H1 (cell line): ENCODE measurements around the gene TYW1B. TPM values are rescaled to one million over a fixed set of nuclear protein-coding genes. Genes with fewer than 3 reads are reported as not detected.
A peak's percentile ranks its signal among the peaks of the same experiment; 100 is the strongest.
"Not testable (repeated sequence)": the region's sequence is repeated elsewhere in the genome, so short reads cannot be mapped to it uniquely, and the experiment has no call there.

Source experiments
- CTCF ChIA-PET: fragments of 300-600 bp; sonication (Branson Sonifier 250); formaldehyde crosslinking; loops from one replicate; lab custom pipeline; 2021; ENCODE audit not compliant: partially characterized antibody; lab: Charles Lee
- POLR2A ChIA-PET: fragments of 300-600 bp; sonication (Branson Sonifier 250); formaldehyde crosslinking; loops from one replicate; lab custom pipeline; 2021; ENCODE audit warnings: inconsistent platforms; ENCODE audit not compliant: partially characterized antibody; lab: Charles Lee
- DNase-seq, 2 experiments: peaks; one replicate each; pipeline versions ENCODE4 v3.0.0 to v3.0.0-alpha.2; 2010 to 2022; ENCODE audit warnings: low spot score in 2 of 2, low read depth in 1 of 2, mixed read lengths in 1 of 2
- FAIRE-seq: peaks from 2 replicates; lab custom pipeline; 2011; peaks lifted over from hg19 to GRCh38; lab: Jason Lieb, UNC
- H2AFZ ChIP-seq: 2 replicates; pipeline ENCODE4 v1.8.1; 2012; ENCODE audit warnings: low read length, inconsistent platforms
- H2AK5ac ChIP-seq: 2 replicates; pipeline ENCODE4 v1.6.1; 2013; ENCODE audit warnings: low read depth, low read length
- H2BK120ac ChIP-seq: replicated peaks from 2 replicates; pipeline ENCODE3; 2013; ENCODE audit warnings: low read depth, low read length, inconsistent platforms
- H2BK12ac ChIP-seq: 2 replicates; pipeline ENCODE4 v1.6.1; 2013; ENCODE audit warnings: low read depth, low read length
- H2BK15ac ChIP-seq: 2 replicates; pipeline ENCODE4 v1.6.1; 2013; ENCODE audit warnings: low read length
- H2BK20ac ChIP-seq: 2 replicates; pipeline ENCODE4 v1.6.1; 2013; ENCODE audit warnings: low read length
- H2BK5ac ChIP-seq: 2 replicates; pipeline ENCODE4 v1.6.1; 2013; ENCODE audit warnings: low read depth, low read length
- H3K14ac ChIP-seq: 2 replicates; pipeline ENCODE4 v1.6.1; 2013; ENCODE audit warnings: inconsistent platforms; ENCODE audit not compliant: insufficient read length
- H3K18ac ChIP-seq: 2 replicates; pipeline ENCODE4 v1.6.1; 2013; ENCODE audit warnings: low read length; ENCODE audit errors: extremely low read depth
- H3K23ac ChIP-seq: 2 replicates; pipeline ENCODE4 v1.6.1; 2013; ENCODE audit warnings: inconsistent platforms; ENCODE audit not compliant: insufficient read length
- H3K23me2 ChIP-seq: 2 replicates; pipeline ENCODE4 v1.6.1; 2013; ENCODE audit warnings: low read depth, low read length
- H3K27ac ChIP-seq: 2 replicates; pipeline ENCODE4 v1.6.1; 2011; ENCODE audit warnings: low read depth, low read length, inconsistent platforms
- H3K27me3 ChIP-seq, 4 experiments: replicated peaks in 1 of 4; 1 replicate in 1 of 4; 2 replicates in 3 of 4; pipeline versions ENCODE4 v1.6.1 to v1.8.1; 2011 to 2013; ENCODE audit warnings: low read length in 3 of 4, mild to moderate bottlenecking in 3 of 4, inconsistent platforms in 2 of 4, mixed read lengths in 2 of 4, moderate library complexity in 1 of 4; ENCODE audit not compliant: control insufficient read depth in 3 of 4, insufficient read depth in 3 of 4; ENCODE audit errors: extremely low read depth in 1 of 4
- H3K36me3 ChIP-seq, 4 experiments: 2 replicates each; pipeline versions ENCODE4 v1.6.1 to v1.8.1; 2011 to 2013; ENCODE audit warnings: mild to moderate bottlenecking in 4 of 4, low read length in 3 of 4, moderate library complexity in 2 of 4, control low read depth in 1 of 4, inconsistent platforms in 1 of 4; ENCODE audit not compliant: insufficient read depth in 4 of 4, control insufficient read depth in 2 of 4
- H3K4ac ChIP-seq: replicated peaks from 2 replicates; pipeline ENCODE3; 2013; ENCODE audit warnings: low read length, low read depth, mixed read lengths, inconsistent platforms; ENCODE audit not compliant: insufficient read length
- H3K4me1 ChIP-seq, 4 experiments: replicated peaks in 1 of 4; 1 replicate in 1 of 4; 2 replicates in 3 of 4; pipeline versions ENCODE4 v1.6.1 to v1.8.1; 2011 to 2013; ENCODE audit warnings: low read length in 3 of 4, inconsistent platforms in 2 of 4, mixed read lengths in 1 of 4; ENCODE audit not compliant: insufficient read depth in 4 of 4, control insufficient read depth in 3 of 4
- H3K4me2 ChIP-seq, 2 experiments: 2 replicates each; pipeline versions ENCODE4 v1.6.1 to v1.8.1; 2011 to 2013; ENCODE audit warnings: low read depth in 2 of 2, low read length in 2 of 2, control low read depth in 1 of 2, inconsistent platforms in 1 of 2, mild to moderate bottlenecking in 1 of 2; ENCODE audit not compliant: insufficient read depth in 1 of 2
- H3K4me3 ChIP-seq, 4 experiments: fragments of 200-600, 300-600 bp in 1 of 4; sonication (generic), shearing (Covaris generic), sonication (Bioruptor Twin) in 1 of 4; 2 replicates each; pipeline versions ENCODE4 v1.5.1 to v1.8.1; 2011 to 2016; ENCODE audit warnings: low read length in 4 of 4, low read depth in 3 of 4, control low read depth in 2 of 4, inconsistent platforms in 2 of 4, mild to moderate bottlenecking in 2 of 4, mixed read lengths in 1 of 4, moderate library complexity in 1 of 4; ENCODE audit not compliant: insufficient read depth in 2 of 4; ENCODE audit errors: extremely low read depth in 1 of 4
- H3K56ac ChIP-seq: replicated peaks from 2 replicates; pipeline ENCODE3; 2013; ENCODE audit warnings: low read depth, mild to moderate bottlenecking, mixed read lengths, low read length, inconsistent platforms; ENCODE audit not compliant: insufficient read length
- H3K79me1 ChIP-seq: 2 replicates; pipeline ENCODE4 v1.6.1; 2013; ENCODE audit warnings: low read depth, low read length, control low read depth
- H3K79me2 ChIP-seq, 2 experiments: 2 replicates each; pipeline versions ENCODE4 v1.6.1 to v1.8.1; 2012 to 2013; ENCODE audit warnings: low read length in 2 of 2, mild to moderate bottlenecking in 2 of 2, inconsistent platforms in 1 of 2; ENCODE audit not compliant: insufficient read depth in 2 of 2, control insufficient read depth in 1 of 2
- H3K9ac ChIP-seq, 4 experiments: replicated peaks in 1 of 4; 1 replicate in 1 of 4; 2 replicates in 3 of 4; pipeline versions ENCODE4 v1.6.1 to v1.8.1; 2011 to 2013; ENCODE audit warnings: low read depth in 3 of 4, low read length in 3 of 4, control low read depth in 2 of 4, mild to moderate bottlenecking in 2 of 4, moderate library complexity in 2 of 4, inconsistent platforms in 1 of 4; ENCODE audit errors: extremely low read depth in 1 of 4
- H3K9me3 ChIP-seq, 2 experiments: 2 replicates each; pipeline versions ENCODE4 v1.6.1 to v1.8.1; 2012 to 2013; ENCODE audit warnings: mild to moderate bottlenecking in 2 of 2, moderate library complexity in 2 of 2, control low read depth in 1 of 2, inconsistent platforms in 1 of 2, low read depth in 1 of 2, low read length in 1 of 2, mixed read lengths in 1 of 2; ENCODE audit not compliant: insufficient read depth in 2 of 2
- H4K20me1 ChIP-seq, 2 experiments: replicated peaks in 1 of 2; 2 replicates each; pipeline versions ENCODE3 to v1.8.1; 2011 to 2013; ENCODE audit warnings: inconsistent platforms in 2 of 2, low read length in 2 of 2, mild to moderate bottlenecking in 1 of 2; ENCODE audit not compliant: insufficient read depth in 2 of 2, control insufficient read depth in 1 of 2
- H4K5ac ChIP-seq: 2 replicates; pipeline ENCODE4 v1.6.1; 2013; ENCODE audit warnings: low read length, low read depth, mixed read lengths, inconsistent platforms; ENCODE audit not compliant: insufficient read length
- H4K8ac ChIP-seq: 2 replicates; pipeline ENCODE4 v1.8.0; 2013; ENCODE audit warnings: mild to moderate bottlenecking, moderate library complexity, low read length, inconsistent platforms; ENCODE audit not compliant: insufficient read depth; ENCODE audit errors: extremely low read depth
- H4K91ac ChIP-seq: replicated peaks from 2 replicates; pipeline ENCODE3; 2013; ENCODE audit warnings: low read length, mixed read lengths, inconsistent platforms; ENCODE audit not compliant: insufficient read length
- WGBS, 2 experiments: shearing (Covaris generic) in 1 of 2; methylation state at CpG; one replicate each; pipeline versions ENCODE4 v1.1.6 to v1.1.7; 2013 to 2015; ENCODE audit warnings: low lambda C conversion rate in 2 of 2, mixed read lengths in 2 of 2, inconsistent platforms in 1 of 2, low coverage in 1 of 2, missing lambda C conversion rate in 1 of 2; ENCODE audit not compliant: insufficient replicate concordance in 2 of 2, insufficient coverage in 1 of 2, insufficient read length in 1 of 2; ENCODE audit errors: extremely low coverage in 1 of 2, missing lambda C conversion rate in 1 of 2; 5-methylcytosine and 5-hydroxymethylcytosine counted together
- polyA plus RNA-seq, 7 experiments: library from polyadenylated mRNA; depleted of rRNA in 3 of 7; stranded (reverse) in 5 of 7; unstranded in 2 of 7; fragments of >200 nt in 5 of 7; fragments of 200-250 nt in 2 of 7; gene quantifications; 1 replicate in 5 of 7; 2 replicates in 1 of 7; 4 replicates in 1 of 7; pipeline versions ENCODE4 v1.2.1 to v1.2.3, GENCODE V29; 2011 to 2013; ENCODE audit warnings: missing spikeins in 2 of 7, mixed read lengths in 2 of 7
- total RNA-seq: library from RNA; stranded (reverse); fragmentation: NEBNext Ultra II Directional; extraction: Animal tissue kit (Norgen Biotek cat#: 25700); gene quantifications from 2 replicates; pipeline ENCODE4 v1.2.1, GENCODE V29; 2021

Gene TYW1B
- total and polyA plus RNA-seq, 2 of the 8 experiments (the other 6 are each of a cell fraction or from before 2014, with no cell fraction given), result 6.8 to 12.6 TPM

- H2BK120ac ChIP-seq, CTCF ChIA-PET, H3K27ac ChIP-seq, H2BK20ac ChIP-seq, H3K14ac ChIP-seq, H3K4me1 ChIP-seq, H2BK12ac ChIP-seq, H3K79me2 ChIP-seq, H3K27me3 ChIP-seq, H2AFZ ChIP-seq, H4K91ac ChIP-seq, H3K23ac ChIP-seq, H3K56ac ChIP-seq, H2AK5ac ChIP-seq, H2BK5ac ChIP-seq, DNase-seq, H4K5ac ChIP-seq, FAIRE-seq, H3K23me2 ChIP-seq, H3K79me1 ChIP-seq, POLR2A ChIA-PET, H3K36me3 ChIP-seq, H2BK15ac ChIP-seq, H3K4me3 ChIP-seq, H3K9ac ChIP-seq, H3K18ac ChIP-seq, H4K20me1 ChIP-seq, H3K4me2 ChIP-seq, H3K9me3 ChIP-seq, H3K4ac ChIP-seq, H4K8ac ChIP-seq: not testable (repeated sequence)
- 93% methylated on average over 3 of the region's 3 CpGs; no CpG with 5 or more reads in 1 of the 2 experiments for WGBS, 2 experiments
Observed at GRCh38 chr7:72850746-72851145, 22.7 kb upstream of the TYW1B start.

- H3K9ac ChIP-seq, H3K4me2 ChIP-seq, H3K18ac ChIP-seq, H2BK5ac ChIP-seq, H3K4me1 ChIP-seq, H2BK20ac ChIP-seq, H4K20me1 ChIP-seq, H3K79me2 ChIP-seq, H2BK12ac ChIP-seq, CTCF ChIA-PET, H3K23ac ChIP-seq, H3K79me1 ChIP-seq, POLR2A ChIA-PET, H2BK15ac ChIP-seq, H2BK120ac ChIP-seq, H3K23me2 ChIP-seq, H4K5ac ChIP-seq, H3K27me3 ChIP-seq, H2AFZ ChIP-seq, H4K8ac ChIP-seq, H3K36me3 ChIP-seq, H2AK5ac ChIP-seq, FAIRE-seq, H3K9me3 ChIP-seq, H3K4ac ChIP-seq, H3K4me3 ChIP-seq, H3K27ac ChIP-seq, H3K56ac ChIP-seq, H3K14ac ChIP-seq, H4K91ac ChIP-seq: not testable (repeated sequence)
- WGBS, 2 experiments, result 95% methylated on average over 15 of the region's 15 CpGs; no CpG with 5 or more reads in 1 of the 2 experiments
- DNase-seq, result peak in 1 of 2 experiments; percentile 19
Observed at GRCh38 chr7:72844146-72844545, 16.1 kb upstream of the TYW1B start.
